WTC11 (cell line): Measurements from ENCODE around the gene DUSP6. TPM values are rescaled to one million over a fixed set of nuclear protein-coding genes. Genes with fewer than 3 reads are reported as not detected.

Source experiments
- ATAC-seq: fragments of 200-7000 bp; cut with Tn5 transposase; 2 replicates; pipeline ENCODE4 v1.10.0; 2021; ENCODE audit warnings: mild to moderate bottlenecking, moderate library complexity
- CTCF ChIA-PET: fragments of 300-600 bp; sonication (Branson Sonifier 250); formaldehyde crosslinking; loops from one replicate; lab custom pipeline; 2021; ENCODE audit warnings: antibody characterized with exemption; lab: Charles Lee
- POLR2A ChIA-PET: fragments of 350-600 bp; sonication (Branson Sonifier 250); formaldehyde crosslinking; loops from one replicate; lab custom pipeline; 2021; ENCODE audit warnings: antibody characterized with exemption; lab: Charles Lee
- DNase-seq: peaks from one replicate; pipeline ENCODE4 v3.0.0; 2021; ENCODE audit warnings: low spot score
- H3K27ac Mint-ChIP-seq: 2 replicates; pipeline ENCODE4 v1.8.0; 2021; ENCODE audit warnings: mixed read lengths
- H3K27me3 Mint-ChIP-seq: 2 replicates; pipeline ENCODE4 v1.8.0; 2021; ENCODE audit warnings: low read depth, mild to moderate bottlenecking, moderate library complexity, mixed read lengths
- H3K36me3 Mint-ChIP-seq: 2 replicates; pipeline ENCODE4 v1.8.0; 2021; ENCODE audit warnings: mixed read lengths
- H3K4me1 Mint-ChIP-seq: 2 replicates; pipeline ENCODE4 v1.8.0; 2022; ENCODE audit warnings: mixed read lengths
- H3K4me3 Mint-ChIP-seq: 2 replicates; pipeline ENCODE4 v1.8.0; 2021; ENCODE audit warnings: mild to moderate bottlenecking, moderate library complexity, mixed read lengths
- H3K9me3 Mint-ChIP-seq: 2 replicates; pipeline ENCODE4 v1.8.0; 2021; ENCODE audit warnings: mixed read lengths
- AR ChIP-seq: fragments of 250-450 bp; sonication (Bioruptor Pico); IDR thresholded peaks from 2 replicates; pipeline ENCODE4 v1.9.0; 2021; ENCODE audit warnings: mild to moderate bottlenecking
- E2F4 ChIP-seq: sonication (generic); formaldehyde crosslinking; IDR thresholded peaks from 2 replicates; pipeline ENCODE4 v1.8.1; 2022; ENCODE audit warnings: low read depth, mild to moderate bottlenecking, moderate library complexity, missing genetic modification reagents, borderline replicate concordance
- ESRRA ChIP-seq: sonication (generic); formaldehyde crosslinking; IDR thresholded peaks from 2 replicates; pipeline ENCODE4 v1.8.1; 2022; ENCODE audit warnings: mild to moderate bottlenecking, missing genetic modification reagents, borderline replicate concordance
- ETV6 ChIP-seq: sonication (generic); formaldehyde crosslinking; IDR thresholded peaks from 2 replicates; pipeline ENCODE4 v1.8.1; 2022; ENCODE audit warnings: mild to moderate bottlenecking, missing genetic modification reagents
- FOXJ3 ChIP-seq: sonication (generic); formaldehyde crosslinking; IDR thresholded peaks from 2 replicates; pipeline ENCODE4 v1.9.0; 2021; ENCODE audit warnings: missing genetic modification reagents, mild to moderate bottlenecking, borderline replicate concordance
- HMGXB4 ChIP-seq: sonication (generic); formaldehyde crosslinking; IDR thresholded peaks from 2 replicates; pipeline ENCODE4 v1.8.1; 2023; ENCODE audit warnings: mild to moderate bottlenecking, moderate library complexity, missing genetic modification reagents
- IRF2 ChIP-seq: sonication (generic); formaldehyde crosslinking; IDR thresholded peaks from 2 replicates; pipeline ENCODE4 v1.8.0; 2022; ENCODE audit warnings: low read depth, missing genetic modification reagents, borderline replicate concordance
- MAX ChIP-seq: sonication (generic); formaldehyde crosslinking; IDR thresholded peaks from 2 replicates; pipeline ENCODE4 v1.8.0; 2022; ENCODE audit warnings: mild to moderate bottlenecking, missing genetic modification reagents
- MLX ChIP-seq: sonication (generic); formaldehyde crosslinking; IDR thresholded peaks from 2 replicates; pipeline ENCODE4 v1.8.1; 2023; ENCODE audit warnings: mild to moderate bottlenecking, missing genetic modification reagents, moderate library complexity
- MXD4 ChIP-seq: fragments of 250-450 bp; sonication (Bioruptor Pico); IDR thresholded peaks from 2 replicates; pipeline ENCODE4 v1.8.0; 2021; ENCODE audit warnings: mild to moderate bottlenecking, moderate library complexity, borderline replicate concordance
- NFYB ChIP-seq: sonication (generic); formaldehyde crosslinking; conservative IDR thresholded peaks from 2 replicates; pipeline ENCODE4 v1.8.0; 2022; ENCODE audit warnings: low read depth, missing genetic modification reagents
- NR2C2 ChIP-seq: sonication (generic); formaldehyde crosslinking; IDR thresholded peaks from 2 replicates; pipeline ENCODE4 v1.8.0; 2022; ENCODE audit warnings: mild to moderate bottlenecking, missing genetic modification reagents
- NR3C1 ChIP-seq: sonication (generic); formaldehyde crosslinking; conservative IDR thresholded peaks from 2 replicates; pipeline ENCODE4 v1.8.1; 2023; ENCODE audit warnings: low read depth, mild to moderate bottlenecking, missing genetic modification reagents
- PREB ChIP-seq: sonication (generic); formaldehyde crosslinking; IDR thresholded peaks from 2 replicates; pipeline ENCODE4 v1.8.1; 2022; ENCODE audit warnings: mild to moderate bottlenecking, missing genetic modification reagents, moderate library complexity, borderline replicate concordance
- RORB ChIP-seq: fragments of 250-450 bp; sonication (Bioruptor Pico); IDR thresholded peaks from 2 replicates; pipeline ENCODE4 v1.9.0; 2021; ENCODE audit warnings: mild to moderate bottlenecking
- SOX15 ChIP-seq: fragments of 250-450 bp; sonication (Bioruptor Pico); IDR thresholded peaks from 2 replicates; pipeline ENCODE4 v1.9.0; 2021; ENCODE audit warnings: mild to moderate bottlenecking
- ZNF121 ChIP-seq: sonication (generic); formaldehyde crosslinking; IDR thresholded peaks from 2 replicates; pipeline ENCODE4 v1.8.0; 2023; ENCODE audit warnings: missing genetic modification reagents
- ZNF138 ChIP-seq: sonication (generic); formaldehyde crosslinking; conservative IDR thresholded peaks from 2 replicates; pipeline ENCODE4 v1.8.1; 2022; ENCODE audit warnings: mild to moderate bottlenecking, moderate library complexity, missing genetic modification reagents
- ZNF532 ChIP-seq: fragments of 250-450 bp; sonication (Bioruptor Pico); IDR thresholded peaks from 2 replicates; pipeline ENCODE4 v1.9.0; 2021; ENCODE audit warnings: mild to moderate bottlenecking, borderline replicate concordance
- total RNA-seq: library from RNA; stranded (reverse); gene quantifications from 3 replicates; pipeline ENCODE4 v1.2.3, GENCODE V29; 2021

Gene DUSP6
- total RNA-seq, 1 experiment from 2014 or later = 245 TPM

GRCh38 chr12:89320735-89321134 is 31.6 kb downstream of the DUSP6 start:
- no peaks in the 10 kb centered on the region for H3K27me3 Mint-ChIP-seq

More at GRCh38 chr12:89320735-89321134, 31.6 kb downstream of the DUSP6 start:
- no peak for TF ChIP-seq IRF2
- no peak for TF ChIP-seq ZNF138 (CRISPR knock-in tag)
- no peak for TF ChIP-seq RORB
- no peak for TF ChIP-seq NR3C1 (CRISPR knock-in tag)
- no peak for TF ChIP-seq ESRRA (CRISPR knock-in tag)
- TF ChIP-seq MLX (CRISPR knock-in tag) = no peak
- TF ChIP-seq ZNF532 (CRISPR knock-in tag) = no peak
- no peak for TF ChIP-seq AR
- no peak for TF ChIP-seq PREB
- no peak for TF ChIP-seq E2F4 (CRISPR knock-in tag)
- TF ChIP-seq FOXJ3 (CRISPR knock-in tag) = no peak
- TF ChIP-seq NR2C2 (CRISPR knock-in tag) = no peak
- no peak for TF ChIP-seq MAX
- no peak for TF ChIP-seq MXD4 (CRISPR knock-in tag)
- TF ChIP-seq SOX15 (CRISPR knock-in tag) = no peak
- no peak for TF ChIP-seq HMGXB4 (CRISPR knock-in tag)
- no peak for TF ChIP-seq NFYB (CRISPR knock-in tag)
- TF ChIP-seq ZNF121 (CRISPR knock-in tag) = no peak
- no peak for TF ChIP-seq ETV6 (CRISPR knock-in tag)
- ATAC-seq = no peak
- H3K27ac Mint-ChIP-seq = no peak overlapping the region
- CTCF ChIA-PET = no interaction called here
- no peaks in the 10 kb centered on the region for H3K9me3 Mint-ChIP-seq
- DNase-seq = no peak
- peaks cover 25% of the 10 kb centered on the region for H3K4me1 Mint-ChIP-seq
- no peak overlapping the region for H3K4me3 Mint-ChIP-seq
- POLR2A ChIA-PET = no interaction called here
- no peaks in the 10 kb centered on the region for H3K36me3 Mint-ChIP-seq
